Fibroblast of skin of right biceps (primary cell): ENCODE data around the gene COPE.
"Not testable (repeated sequence)": the region's sequence is repeated elsewhere in the genome, so short reads cannot be mapped to it uniquely, and the experiment has no call there.

Experiments used
- DNase-seq: peaks from one replicate; pipeline ENCODE4 v3.0.0-alpha.2; 2013

COPE gene

DNA sequence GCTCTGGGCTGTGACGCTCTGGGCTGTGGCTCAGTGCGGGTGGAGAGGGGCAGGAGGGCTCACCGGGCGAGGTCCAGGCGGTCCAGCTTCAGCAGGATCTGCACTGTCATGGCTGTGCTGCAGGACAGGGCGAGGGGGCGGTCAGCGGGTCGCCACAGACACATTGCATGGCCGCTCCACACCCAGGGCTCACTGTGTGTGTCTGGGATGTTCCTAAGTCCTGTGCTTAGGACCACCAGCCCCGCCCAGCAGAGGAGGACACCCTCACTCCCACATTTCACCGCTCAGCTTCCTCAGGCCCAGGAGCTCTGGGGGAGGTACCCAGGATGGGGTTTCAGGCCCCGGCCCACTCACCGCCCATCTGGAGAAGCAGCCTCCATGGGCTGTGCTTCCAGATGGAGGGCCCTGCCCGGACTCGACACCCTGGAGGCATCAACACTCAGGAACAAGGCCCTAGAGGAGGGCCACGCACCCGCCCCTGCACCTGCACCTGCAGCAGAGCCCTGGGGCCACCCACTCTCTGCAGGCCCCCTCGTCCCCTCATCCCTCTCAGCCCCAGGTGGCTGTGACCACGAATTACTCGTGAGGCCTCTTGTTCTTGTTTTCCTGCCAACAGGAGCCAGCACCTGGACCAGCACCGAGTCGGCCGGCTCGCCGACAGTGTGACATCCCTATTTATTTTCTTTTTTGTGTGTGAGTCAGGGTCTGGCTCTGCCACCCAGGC is 13.5 kb downstream of the COPE start:
- no peak for DNase-seq

DNA sequence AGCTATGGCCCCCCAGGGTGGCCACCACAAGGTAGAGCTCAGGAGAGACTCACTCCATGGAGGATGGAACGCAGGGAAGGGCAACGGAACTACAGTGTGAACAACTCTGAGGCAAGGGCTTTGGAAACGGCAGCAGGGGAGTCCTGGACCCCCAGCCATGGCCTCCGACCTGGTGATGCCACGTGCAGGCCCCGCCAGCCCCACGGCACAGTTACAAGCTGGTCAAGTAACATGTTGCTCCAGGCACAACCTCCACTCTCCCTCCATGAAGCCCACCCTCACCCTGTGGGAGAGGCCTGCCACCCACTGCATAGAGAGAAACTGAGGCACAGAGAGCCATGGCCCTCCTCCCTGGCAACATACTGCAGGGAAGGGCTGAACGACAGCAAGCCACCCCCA is 14.1 kb downstream of the COPE start:
- no peak for DNase-seq

DNA sequence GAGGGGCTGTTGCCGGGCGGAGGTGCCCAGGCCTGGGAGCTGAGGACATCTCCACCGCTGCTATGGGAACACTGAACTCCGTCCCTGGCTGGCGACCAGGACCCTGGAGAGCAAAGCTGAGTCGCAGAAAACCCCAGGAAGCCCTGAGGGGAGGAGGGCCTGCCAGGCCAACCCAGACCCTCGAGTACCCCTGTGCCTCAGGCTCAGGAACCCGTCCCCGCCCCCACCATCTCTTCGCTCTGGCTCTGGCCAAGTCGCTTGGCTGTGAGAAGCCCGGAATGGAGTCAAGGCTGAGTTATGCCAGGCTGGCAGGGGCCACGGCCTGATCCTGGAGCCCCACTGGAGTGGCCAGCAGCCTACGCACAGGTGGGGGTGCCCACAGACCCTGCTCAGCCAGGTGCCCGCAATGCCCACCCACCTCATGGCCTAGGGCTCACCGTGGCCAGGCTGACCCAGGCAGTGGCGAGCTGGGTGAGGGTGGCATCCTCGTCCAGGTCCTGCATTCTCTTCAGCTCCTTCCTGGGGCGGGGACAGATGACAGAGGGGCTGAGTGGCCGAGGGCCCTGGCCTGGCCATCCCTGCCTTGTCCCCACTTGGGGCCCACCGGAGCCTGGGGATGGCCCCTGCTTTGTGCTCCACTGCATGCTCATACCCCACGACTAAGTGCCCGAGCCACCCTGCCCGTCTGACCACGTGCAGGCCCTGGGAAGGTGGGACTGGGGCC is 14.7 kb downstream of the COPE start:
- no peak for DNase-seq

DNA sequence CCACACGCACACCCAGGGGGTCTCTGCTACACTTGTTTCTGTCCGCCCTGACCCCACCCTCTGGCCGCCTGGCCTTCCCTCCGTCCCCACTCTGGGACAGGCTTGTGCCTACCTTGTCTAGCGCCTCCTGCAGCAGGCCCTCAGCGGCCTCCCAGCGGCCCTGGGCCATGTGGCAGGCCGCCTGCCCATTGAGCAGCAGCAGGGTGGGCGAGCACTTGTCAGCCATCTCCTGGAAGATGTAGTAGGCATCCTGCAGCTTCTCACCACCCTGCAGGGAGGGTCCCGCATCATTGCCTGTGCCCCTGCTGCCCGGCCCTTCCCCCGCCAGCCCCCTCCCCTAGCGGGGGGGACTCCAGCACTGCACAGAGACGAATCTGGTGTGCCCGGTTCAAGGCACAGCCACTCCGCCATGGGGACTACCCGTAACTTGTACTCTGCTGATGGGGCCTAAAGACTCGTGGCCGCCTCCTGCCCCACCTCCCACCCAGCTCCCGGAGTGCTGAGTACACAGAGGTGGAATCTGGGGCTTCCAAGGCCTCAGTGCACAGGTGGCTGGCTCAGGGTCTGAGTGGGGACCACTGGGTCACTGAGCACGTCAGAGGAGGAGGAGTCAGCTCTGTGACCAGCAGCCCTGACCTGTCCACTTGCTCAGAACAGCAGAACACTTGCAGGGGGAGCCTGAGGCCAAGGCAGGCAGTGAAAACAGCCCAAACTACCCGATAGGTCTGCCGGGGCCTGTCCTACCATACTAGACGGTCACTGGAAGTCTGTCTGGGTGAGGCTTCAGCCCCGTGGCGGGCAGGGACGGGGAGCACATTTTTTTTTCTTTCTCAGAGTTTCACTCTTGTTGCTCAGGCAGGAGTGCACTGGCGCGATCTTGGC is 15.8 kb downstream of the COPE start:
- DNase-seq, result no peak

DNA sequence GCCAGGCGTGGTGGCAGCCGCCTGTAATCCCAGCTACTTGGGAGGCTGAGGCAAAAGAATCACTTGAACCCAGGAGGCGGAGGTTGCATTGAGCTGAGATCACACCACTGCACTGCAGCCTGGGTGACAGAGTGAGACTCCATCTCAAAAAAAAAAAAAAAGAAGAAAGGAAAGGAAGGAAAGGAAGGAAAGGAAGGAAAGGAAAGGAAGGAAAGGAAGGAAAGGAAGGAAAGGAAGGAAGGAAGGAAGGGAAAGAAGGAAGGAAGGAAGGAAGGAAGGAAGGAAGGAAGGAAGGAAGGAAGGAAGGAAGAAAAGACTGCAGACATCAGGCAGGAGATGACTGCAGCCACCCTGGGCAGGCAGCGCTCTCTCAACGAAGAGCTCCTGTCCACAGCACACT is 16.7 kb downstream of the COPE start:
- DNase-seq, result not testable (repeated sequence)

DNA sequence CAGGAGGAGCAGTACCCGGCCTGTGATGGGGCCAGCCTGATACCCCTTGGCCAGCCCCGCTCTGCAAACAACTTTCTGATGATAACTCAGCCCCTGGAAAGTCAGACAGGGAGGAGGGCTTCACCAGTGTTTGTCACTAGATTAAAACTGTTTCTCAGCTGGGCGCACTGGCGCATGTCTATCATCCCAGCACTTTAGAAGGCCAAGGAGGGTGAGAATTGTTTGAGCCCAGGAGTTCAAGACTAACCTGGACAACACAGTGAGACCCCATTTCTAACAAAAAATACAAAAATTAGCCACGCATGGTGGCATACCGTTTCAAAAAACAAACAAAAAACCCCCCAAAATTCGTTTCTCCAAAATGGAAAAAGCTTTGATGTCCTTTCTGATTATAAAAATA is 17.7 kb downstream of the COPE start:
- no peak for DNase-seq

DNA sequence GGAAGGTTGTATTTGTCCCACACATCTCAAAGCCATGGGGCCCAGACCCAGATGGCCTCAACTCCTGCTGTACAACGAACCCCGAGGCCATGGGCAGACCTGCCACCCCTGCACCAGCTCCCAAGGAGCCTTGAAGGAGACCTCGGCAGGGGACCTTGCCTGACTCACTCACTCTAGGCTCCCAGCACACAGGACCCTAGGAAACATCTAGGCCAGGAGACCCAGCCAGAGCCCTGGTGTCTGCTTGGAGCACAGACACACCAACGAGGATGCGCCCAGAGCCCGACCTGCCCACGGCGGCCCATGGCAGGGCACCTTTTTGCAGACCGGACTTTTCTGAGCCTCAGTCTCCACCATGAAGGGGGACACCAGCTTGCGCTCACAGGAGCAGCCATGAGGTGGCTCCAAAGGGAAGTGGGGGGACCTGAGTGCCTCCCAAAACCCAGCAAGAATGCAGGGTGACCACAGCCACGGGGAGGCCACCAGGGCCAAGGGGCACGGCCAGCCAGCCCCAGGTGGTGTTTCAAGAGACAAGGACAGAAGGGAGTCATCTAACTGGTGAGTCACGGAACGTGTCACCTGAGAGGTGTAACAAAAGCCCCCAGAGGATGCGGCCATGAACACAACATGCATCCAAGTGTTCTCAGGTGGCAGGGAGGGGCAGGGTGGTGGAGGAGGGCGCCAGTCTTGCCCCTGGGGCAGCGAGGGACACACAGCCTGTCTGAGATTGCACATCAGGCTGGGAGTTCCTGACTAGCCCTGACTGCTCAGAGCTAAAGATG is 18.3 kb downstream of the COPE start:
- no peak for DNase-seq

DNA sequence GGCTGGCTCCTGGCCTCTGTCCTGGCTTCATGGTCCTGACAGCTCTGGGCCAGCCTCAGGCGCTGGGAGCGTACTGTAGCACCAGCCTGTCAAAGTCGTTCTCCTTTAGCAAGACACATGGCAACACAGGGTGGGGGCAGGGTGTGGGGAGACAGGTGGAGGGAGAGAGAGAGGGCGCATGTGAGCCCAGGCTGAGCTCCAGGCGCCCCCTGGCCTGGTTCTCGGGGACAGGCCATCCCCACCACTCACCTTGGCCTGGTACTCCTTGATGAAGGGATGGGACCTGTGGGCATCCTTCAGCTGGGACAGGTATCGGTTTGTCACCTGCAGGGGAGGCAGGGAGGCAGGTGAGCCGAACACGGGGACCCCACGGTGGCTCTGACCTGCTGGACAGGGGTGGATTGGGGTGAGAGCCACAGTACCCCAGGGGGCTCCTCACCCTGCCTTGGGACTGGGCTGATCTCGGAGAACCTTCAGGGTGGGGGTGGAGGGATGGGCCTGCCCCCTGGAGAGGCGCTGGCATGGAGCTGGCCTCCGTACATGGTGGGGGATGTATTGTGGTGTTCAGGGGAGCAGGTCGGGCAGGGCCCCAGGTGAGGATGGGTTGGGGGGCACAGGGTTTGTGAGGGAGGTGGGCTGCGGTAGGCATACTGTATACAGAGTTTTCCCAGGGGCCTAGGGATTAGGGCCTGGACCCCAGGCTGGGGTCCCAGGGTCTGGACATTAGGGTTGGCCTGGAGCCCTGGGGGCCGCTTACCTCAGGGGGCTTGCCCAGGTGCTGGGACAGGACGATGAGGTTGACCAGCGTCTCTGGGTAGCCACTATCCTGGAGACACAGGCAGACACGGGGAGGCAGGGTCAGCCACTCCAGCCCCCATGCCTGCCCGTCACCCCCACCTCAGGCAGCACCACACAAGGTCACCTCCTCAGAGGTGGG is 19.3 kb downstream of the COPE start:
- DNase-seq, result no peak

DNA sequence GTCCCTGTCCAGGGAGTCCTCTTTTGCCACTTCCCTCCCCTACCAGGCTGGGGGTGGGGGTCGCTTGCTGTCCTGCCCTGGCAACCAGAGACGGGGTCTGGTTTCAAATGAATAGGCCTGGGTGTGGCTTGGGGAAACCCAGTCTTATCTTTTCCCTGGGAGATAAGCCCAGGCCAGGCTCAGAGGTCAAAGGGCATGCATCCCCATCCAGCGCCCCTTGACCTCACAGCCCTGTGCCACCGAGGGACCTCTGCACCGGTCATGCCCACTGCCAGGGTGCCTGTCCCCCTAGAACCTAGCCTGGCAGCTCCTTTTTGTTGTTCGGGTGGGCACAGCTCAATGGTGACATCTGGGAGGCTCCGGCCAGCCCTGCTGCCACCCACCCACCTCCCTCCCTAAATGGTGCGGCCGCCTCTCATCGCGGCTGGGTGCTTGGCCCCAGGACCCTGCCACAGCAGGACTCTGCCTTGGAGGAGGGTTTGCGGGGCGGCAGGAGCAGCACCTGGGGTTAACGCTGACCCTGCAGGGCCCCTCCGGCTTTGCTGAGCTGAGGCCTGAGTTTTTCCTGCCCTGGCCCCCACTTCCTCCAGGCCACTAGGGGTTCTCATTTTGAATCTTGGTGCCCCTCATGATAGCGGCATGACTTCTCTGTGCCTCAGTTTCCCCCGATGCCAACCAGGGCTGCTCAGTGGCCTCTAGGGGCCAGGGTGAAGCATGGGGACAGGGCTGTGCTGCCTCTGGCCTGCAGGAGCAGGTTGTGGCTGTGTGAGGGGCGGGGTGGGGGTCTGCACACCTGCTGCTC is 20.4 kb downstream of the COPE start:
- DNase-seq, result no peak

DNA sequence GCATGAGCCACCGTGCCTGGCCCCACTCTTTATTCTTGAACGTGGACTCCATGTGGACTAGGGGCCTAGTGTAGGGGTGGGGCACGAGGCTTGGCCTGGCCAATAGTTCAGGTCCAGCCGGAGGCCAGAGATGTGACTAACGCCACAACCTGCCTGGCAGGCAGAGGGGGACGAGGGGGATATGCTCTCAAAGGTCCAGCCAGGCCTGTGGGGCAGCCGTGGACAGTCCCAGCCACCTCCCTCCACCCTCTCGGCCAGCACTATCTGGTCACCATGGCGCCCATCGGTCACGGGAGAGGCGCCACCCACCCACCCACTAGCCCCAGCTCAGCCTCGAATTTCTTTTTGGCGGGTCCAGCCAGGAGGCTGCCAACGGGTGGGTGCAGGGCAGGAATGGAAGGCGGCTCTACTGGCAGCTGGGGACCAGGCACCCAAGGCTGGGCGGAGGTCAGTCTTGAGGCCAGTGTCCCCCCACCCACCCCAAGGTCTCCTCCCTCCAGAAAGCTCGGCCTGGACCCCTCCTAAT is 21.0 kb downstream of the COPE start:
- DNase-seq, result no peak

DNA sequence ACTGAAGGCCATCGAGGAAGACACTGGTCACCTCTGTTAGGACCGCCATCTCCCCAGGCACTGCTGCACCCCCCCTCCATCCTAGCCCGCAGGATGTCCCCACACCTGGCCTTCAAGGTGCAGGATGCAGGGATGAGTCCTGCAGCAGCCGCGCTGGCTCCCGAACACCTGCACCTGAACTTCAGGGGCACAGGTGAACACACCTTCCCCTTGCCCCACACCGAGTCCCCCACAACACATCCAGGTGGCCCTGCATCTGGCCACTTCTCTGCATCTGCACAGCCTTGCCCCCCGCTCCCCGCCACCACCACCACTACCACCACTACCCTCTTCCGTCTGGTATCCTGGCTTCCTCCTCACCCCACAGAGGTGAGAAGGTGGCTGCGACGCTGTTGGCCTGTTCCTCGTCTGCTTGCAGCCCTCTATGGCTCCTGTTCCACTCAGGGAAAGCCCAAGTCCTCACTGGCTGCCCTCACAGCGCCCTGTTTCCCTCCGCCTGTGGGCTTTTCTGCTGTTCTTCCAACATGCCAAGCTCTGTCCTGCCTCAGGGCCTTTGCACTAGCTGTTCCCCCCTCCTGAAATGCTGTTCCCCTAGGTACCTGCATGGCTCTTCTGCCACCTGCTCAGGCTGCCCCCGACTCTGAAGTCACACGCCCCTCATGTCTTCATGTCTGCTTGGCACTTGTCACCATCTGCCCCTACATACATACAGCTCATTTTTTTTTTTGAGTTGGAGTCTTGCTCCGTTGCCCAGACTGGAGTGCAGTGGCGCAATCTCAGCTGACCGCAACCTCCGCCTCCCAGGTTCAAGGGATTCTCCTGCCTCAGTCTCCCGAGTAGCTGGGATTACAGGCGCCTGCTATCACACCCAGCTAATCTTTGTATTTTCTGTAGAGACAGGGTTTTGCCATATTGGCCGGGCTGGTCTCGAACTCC is 21.8 kb downstream of the COPE start:
- no peak for DNase-seq

DNA sequence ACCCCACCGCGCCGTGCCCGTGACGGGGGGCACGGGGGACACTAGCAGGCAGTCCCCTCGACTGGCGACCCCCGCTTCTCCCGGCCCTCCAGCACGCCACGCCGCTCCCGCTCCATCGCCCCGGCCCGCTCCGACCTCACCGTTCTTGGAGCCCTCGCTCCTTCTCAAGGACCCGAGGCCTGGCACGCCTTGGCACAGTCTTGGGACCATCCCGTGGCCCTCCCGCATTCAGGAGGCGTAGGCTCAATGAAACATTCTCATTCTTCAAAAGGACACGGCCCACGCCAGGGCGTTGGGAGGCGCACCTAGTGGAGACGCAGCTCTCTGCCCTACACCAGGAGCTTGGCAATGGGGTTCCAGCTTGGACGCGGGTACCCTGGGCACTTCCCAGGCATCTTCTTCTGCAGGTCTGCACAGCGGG is 22.8 kb downstream of the COPE start:
- no peak for DNase-seq

DNA sequence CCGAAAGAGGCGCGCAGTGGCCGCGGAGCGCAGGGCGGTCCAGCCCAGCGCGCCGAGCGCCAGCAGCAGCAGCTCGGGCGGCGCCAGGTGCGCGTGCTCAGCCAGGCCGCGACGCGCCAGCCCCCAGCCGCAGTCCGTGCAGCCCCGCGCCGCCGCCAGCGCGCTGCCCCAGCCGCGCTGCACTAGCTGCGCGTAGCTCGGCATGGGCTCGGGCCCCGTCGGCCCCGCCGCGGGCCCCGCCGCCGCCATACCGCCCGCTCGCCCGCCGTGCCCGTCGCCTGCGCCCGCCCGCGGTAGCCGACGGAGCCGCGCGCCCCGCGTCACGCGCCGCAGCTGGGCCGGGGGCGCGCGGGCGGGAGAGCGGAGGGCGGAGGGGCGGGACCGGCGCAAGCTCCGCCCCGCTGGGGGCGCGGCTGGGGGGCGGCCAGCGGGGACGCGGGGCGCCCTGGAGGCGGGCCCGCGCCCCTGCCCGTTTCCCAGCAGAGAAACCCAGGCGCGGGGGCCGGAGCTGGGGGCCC is 23.3 kb downstream of the COPE start, which contains the start of gene CERS1:
Gene CERS1 (minus strand): TSS at position 335 of the 518 bp plus-strand sequence. CDS start 86 bp downstream, at position 249.
- DNase-seq, result no peak

DNA sequence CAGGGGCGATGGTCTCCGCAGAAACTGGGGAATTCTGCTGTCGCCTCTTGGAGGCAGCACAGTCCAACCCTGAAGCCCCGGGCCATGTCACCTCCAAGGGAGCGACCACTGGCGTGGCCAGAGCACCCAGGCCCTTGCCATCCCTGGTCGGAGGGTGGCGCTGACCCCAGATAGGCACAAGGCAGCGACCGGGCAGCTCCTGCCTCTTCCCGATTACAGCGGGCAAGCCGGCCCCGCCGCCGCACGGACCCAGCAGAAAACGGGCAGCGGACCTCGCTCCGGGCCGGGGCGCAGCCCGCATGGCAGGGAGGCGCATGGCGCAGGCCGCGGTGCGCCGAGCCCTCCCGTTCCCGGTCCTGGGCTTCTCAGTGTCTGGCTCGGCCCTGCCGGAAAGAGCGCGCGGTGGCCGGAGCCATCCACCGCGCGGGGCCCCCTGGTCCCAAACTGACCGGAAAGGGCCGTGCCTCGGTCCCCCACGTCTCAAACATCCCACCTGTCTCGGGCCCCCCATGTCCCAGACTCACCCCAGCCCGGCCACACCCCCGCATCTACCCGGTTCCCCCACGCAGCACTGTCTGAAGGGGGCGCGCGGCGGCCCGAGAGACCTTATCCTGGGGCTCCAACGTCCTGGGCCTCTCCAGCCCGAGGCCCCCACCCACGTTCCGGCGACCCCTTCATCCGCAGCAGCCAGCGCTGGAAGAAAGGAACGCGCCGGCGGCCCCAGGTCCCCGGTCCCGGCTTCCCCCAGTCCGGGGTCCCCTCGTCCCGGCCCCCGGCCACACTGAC is 24.0 kb downstream of the COPE start:
- no peak for DNase-seq

DNA sequence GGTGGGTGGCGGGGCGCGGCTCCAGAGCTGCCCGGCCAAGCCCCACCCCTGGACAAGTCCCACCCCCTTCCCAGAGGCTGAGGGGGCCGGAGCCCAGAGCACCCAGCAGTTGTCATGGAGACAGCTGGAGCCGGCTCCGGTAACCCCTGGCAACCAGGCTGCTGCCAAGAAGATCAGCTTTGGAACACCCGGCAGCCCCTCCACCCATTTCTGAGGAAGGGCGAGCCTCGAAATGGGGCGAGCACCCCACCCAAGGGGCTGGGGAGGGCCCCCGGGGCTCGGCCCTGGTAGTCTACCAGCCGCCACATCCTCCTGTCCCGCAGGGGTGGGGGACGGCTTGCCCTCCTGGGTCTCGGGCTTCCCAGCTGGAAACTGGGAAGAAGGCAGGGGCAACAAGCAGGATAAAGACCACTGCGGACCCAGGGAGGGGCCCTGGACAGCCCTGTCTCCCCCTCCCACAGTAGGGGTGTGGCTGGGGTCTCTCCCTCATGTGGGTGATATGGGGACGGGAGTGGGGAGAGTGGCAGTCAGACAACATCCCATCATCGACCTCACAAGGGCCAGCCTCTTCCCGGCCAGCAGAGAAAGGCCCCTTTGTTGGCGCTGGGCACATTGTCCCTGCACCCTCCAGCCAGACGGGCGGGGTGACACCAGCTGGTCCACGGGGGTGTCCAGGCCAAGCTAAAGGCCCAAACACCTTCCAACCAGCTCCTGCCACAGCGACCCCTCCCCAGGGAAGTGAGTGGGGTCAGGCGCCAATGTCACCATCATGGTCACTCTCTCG is 24.7 kb downstream of the COPE start:
- peak; percentile 36 for DNase-seq

DNA sequence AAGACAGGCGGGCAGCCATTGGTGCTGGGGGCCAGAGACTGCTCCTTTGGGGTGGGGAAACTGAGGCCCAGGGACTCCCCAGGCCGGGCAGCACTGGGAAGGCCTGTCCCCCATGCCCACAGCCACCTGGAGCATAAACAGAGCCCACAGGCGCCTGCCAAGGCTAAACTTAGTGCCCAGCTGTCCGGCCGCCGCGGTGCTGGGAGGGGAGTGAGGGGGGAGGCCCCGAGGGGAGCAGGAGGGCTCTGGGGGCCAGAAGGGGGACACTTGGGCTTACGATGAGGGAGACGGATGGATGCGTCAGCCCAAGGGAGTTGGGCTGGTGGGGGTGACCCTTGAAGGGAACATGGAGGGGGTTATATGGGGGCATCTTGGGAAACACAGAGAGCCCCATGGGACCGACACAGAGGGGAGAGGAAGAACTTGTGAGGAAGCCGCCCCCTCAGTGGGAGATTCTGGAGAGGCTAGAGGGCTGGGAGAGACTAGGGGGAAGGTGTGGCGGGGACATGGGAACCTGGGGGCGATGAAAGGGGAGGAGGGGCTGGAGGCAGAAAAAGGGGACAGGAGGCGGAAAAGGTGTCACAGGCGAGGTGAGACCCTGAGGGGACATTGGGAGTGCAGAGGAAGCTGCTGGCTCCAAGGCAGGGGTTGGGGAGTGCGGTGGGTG is 25.5 kb downstream of the COPE start:
- no peak for DNase-seq
